ENCODE measurements around the gene POU6F2. TPM values are rescaled to one million over a fixed set of nuclear protein-coding genes. Genes with fewer than 3 reads are reported as not detected.

Gene POU6F2, protein sequence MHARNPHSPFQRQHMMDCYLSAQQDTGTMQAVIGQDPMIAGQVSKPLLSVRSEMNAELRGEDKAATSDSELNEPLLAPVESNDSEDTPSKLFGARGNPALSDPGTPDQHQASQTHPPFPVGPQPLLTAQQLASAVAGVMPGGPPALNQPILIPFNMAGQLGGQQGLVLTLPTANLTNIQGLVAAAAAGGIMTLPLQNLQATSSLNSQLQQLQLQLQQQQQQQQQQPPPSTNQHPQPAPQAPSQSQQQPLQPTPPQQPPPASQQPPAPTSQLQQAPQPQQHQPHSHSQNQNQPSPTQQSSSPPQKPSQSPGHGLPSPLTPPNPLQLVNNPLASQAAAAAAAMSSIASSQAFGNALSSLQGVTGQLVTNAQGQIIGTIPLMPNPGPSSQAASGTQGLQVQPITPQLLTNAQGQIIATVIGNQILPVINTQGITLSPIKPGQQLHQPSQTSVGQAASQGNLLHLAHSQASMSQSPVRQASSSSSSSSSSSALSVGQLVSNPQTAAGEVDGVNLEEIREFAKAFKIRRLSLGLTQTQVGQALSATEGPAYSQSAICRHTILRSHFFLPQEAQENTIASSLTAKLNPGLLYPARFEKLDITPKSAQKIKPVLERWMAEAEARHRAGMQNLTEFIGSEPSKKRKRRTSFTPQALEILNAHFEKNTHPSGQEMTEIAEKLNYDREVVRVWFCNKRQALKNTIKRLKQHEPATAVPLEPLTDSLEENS
- total RNA-seq (2021; ENCODE audit: unreplicated experiment) (not detected), Bru-seq, nascent RNA (percentile 2 among the genes with signal in this experiment), BruChase-seq, experiment 1, labeled RNA remaining after a 2-hour chase (percentile 1 among the genes with signal in this experiment), BruChase-seq, experiment 2, labeled RNA remaining after a 6-hour chase (percentile 0 among the genes with signal in this experiment)
- polyA plus RNA-seq (2012; ENCODE audit: insufficient read length), result not detected
- long read RNA-seq, result 0 reads

DNA sequence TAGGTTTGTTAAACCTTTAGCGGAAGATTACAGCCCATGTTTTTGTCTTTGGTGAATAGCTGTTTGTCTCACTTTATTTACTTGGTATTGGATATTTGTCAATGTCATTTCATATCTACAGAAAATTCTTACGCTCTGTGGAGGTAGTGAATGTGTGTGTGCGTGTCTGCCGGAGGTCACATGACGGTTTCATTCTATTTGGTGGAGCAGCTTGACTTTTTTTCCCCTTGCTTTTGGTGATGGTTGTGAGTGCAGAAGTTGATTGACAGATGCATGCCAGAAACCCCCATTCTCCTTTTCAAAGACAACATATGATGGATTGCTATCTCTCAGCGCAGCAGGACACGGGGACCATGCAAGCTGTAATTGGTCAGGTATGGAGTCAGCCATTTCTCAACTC lies at the start of gene POU6F2:
Gene POU6F2, plus strand, starts transcription at position 225 of the 400 bp plus-strand sequence. Its CDS starts 45 bp downstream, at position 270.
- CTCF ChIA-PET, result no interaction called here
- no peaks in the 10 kb centered on the region for H3K36me3 ChIP-seq (ENCODE audit: control insufficient read depth, insufficient read depth, low read length)
- BruUV-seq (replicated peaks), result no TSS peak
- TF ChIP-seq POLR2AphosphoS5 (IDR thresholded peaks at IDR 0.05; ENCODE audit: low read depth, low read length), result no peak
- TF ChIP-seq TCF7L2 (IDR thresholded peaks at IDR 0.05; ENCODE audit: low read depth, low read length), result no peak
- TF ChIP-seq, protein P1, sequence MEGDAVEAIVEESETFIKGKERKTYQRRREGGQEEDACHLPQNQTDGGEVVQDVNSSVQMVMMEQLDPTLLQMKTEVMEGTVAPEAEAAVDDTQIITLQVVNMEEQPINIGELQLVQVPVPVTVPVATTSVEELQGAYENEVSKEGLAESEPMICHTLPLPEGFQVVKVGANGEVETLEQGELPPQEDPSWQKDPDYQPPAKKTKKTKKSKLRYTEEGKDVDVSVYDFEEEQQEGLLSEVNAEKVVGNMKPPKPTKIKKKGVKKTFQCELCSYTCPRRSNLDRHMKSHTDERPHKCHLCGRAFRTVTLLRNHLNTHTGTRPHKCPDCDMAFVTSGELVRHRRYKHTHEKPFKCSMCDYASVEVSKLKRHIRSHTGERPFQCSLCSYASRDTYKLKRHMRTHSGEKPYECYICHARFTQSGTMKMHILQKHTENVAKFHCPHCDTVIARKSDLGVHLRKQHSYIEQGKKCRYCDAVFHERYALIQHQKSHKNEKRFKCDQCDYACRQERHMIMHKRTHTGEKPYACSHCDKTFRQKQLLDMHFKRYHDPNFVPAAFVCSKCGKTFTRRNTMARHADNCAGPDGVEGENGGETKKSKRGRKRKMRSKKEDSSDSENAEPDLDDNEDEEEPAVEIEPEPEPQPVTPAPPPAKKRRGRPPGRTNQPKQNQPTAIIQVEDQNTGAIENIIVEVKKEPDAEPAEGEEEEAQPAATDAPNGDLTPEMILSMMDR (IDR thresholded peaks at IDR 0.05), result no peak
- TF ChIP-seq, protein P2, sequence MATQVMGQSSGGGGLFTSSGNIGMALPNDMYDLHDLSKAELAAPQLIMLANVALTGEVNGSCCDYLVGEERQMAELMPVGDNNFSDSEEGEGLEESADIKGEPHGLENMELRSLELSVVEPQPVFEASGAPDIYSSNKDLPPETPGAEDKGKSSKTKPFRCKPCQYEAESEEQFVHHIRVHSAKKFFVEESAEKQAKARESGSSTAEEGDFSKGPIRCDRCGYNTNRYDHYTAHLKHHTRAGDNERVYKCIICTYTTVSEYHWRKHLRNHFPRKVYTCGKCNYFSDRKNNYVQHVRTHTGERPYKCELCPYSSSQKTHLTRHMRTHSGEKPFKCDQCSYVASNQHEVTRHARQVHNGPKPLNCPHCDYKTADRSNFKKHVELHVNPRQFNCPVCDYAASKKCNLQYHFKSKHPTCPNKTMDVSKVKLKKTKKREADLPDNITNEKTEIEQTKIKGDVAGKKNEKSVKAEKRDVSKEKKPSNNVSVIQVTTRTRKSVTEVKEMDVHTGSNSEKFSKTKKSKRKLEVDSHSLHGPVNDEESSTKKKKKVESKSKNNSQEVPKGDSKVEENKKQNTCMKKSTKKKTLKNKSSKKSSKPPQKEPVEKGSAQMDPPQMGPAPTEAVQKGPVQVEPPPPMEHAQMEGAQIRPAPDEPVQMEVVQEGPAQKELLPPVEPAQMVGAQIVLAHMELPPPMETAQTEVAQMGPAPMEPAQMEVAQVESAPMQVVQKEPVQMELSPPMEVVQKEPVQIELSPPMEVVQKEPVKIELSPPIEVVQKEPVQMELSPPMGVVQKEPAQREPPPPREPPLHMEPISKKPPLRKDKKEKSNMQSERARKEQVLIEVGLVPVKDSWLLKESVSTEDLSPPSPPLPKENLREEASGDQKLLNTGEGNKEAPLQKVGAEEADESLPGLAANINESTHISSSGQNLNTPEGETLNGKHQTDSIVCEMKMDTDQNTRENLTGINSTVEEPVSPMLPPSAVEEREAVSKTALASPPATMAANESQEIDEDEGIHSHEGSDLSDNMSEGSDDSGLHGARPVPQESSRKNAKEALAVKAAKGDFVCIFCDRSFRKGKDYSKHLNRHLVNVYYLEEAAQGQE (IDR thresholded peaks at IDR 0.05; ENCODE audit: insufficient read depth in 1 of 2, low read depth in 2 of 2, low read length in 1 of 2), result no peak
- TF ChIP-seq SIN3A (IDR thresholded peaks at IDR 0.05; ENCODE audit: borderline replicate concordance, insufficient read depth, low read depth, low read length), result no peak
- in situ Hi-C loops (cut with HindIII; ENCODE audit: low pct_unique_long_range_greater_than_20kb, low sequenced_read_pairs) (no loop called here), intact Hi-C loops (cut with micrococcal nuclease; ENCODE audit: unreplicated experiment) (no loop called here)
- POLR2A ChIA-PET, result no interaction called here
- no peak within 1 kb of the TSS for H3K4me3 ChIP-seq (ENCODE audit: low read depth in 2 of 2, low read length in 2 of 2)
- no peaks in the 10 kb centered on the region for H3K4me1 ChIP-seq (ENCODE audit: control insufficient read depth, insufficient read depth, low read length)
- H3K9me3 ChIP-seq (ENCODE audit: control insufficient read depth, insufficient read depth, low read depth, low read length), result no peaks in the 10 kb centered on the region
- H3K27ac ChIP-seq (ENCODE audit: low read length), result no peak within 1 kb of the TSS
- H3K27me3 ChIP-seq (ENCODE audit: control insufficient read depth, insufficient read depth, low read length), result no peaks in the 10 kb centered on the region; the same call in 1 of the 2 replicates
- ATAC-seq, result no peak
- no peak for DNase-seq (ENCODE audit: low read depth, low spot score)

DNA sequence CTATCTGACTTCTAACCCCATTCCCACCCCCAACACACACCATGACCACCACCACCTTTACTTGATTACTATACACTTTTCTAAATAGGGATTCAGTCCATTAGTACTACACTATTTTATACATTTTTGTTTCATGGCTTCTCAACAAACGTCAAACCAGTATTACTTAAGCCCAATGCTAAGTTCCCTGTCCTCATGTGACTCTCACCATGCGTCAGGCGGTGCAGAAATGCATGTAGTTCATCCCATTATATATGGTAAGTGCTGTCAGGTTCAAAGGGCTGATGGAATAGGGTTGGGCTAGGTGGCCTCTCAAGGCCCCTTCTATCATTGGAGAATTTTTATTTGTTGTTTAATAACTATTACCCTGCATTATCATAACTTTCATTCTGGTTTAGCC lies 49.2 kb upstream of the POU6F2 start:
- TF ChIP-seq TCF7L2 (IDR thresholded peaks at IDR 0.05; ENCODE audit: low read depth, low read length), result no peak
- TF ChIP-seq, protein P1 (IDR thresholded peaks at IDR 0.05), result no peak
- TF ChIP-seq SIN3A (IDR thresholded peaks at IDR 0.05; ENCODE audit: borderline replicate concordance, insufficient read depth, low read depth, low read length), result no peak
- TF ChIP-seq, protein P2 (IDR thresholded peaks at IDR 0.05; ENCODE audit: insufficient read depth in 1 of 2, low read depth in 2 of 2, low read length in 1 of 2), result no peak
- no peak for TF ChIP-seq POLR2AphosphoS5 (IDR thresholded peaks at IDR 0.05; ENCODE audit: low read depth, low read length)
- CTCF ChIA-PET, result no interaction called here
- no peaks in the 10 kb centered on the region for H3K36me3 ChIP-seq (ENCODE audit: control insufficient read depth, insufficient read depth, low read length)
- no TSS peak for BruUV-seq (replicated peaks)
- H3K4me1 ChIP-seq (ENCODE audit: control insufficient read depth, insufficient read depth, low read length), result no peaks in the 10 kb centered on the region
- ATAC-seq, result no peak
- H3K4me3 ChIP-seq (ENCODE audit: low read depth in 2 of 2, low read length in 2 of 2), result no peak overlapping the region
- no peak for DNase-seq (ENCODE audit: low read depth, low spot score)
- no peaks in the 10 kb centered on the region for H3K9me3 ChIP-seq (ENCODE audit: control insufficient read depth, insufficient read depth, low read depth, low read length)
- POLR2A ChIA-PET, result no interaction called here
- no peaks in the 10 kb centered on the region; the same call in none of the 2 replicates for H3K27me3 ChIP-seq (ENCODE audit: control insufficient read depth, insufficient read depth, low read length)
- intact Hi-C loops (cut with micrococcal nuclease; ENCODE audit: unreplicated experiment) (no loop called here), in situ Hi-C loops (cut with HindIII; ENCODE audit: low pct_unique_long_range_greater_than_20kb, low sequenced_read_pairs) (no loop called here)
- no peak overlapping the region for H3K27ac ChIP-seq (ENCODE audit: low read length)
